ENCODE measurements around the gene GDF3.

The GDF3 gene

DNA sequence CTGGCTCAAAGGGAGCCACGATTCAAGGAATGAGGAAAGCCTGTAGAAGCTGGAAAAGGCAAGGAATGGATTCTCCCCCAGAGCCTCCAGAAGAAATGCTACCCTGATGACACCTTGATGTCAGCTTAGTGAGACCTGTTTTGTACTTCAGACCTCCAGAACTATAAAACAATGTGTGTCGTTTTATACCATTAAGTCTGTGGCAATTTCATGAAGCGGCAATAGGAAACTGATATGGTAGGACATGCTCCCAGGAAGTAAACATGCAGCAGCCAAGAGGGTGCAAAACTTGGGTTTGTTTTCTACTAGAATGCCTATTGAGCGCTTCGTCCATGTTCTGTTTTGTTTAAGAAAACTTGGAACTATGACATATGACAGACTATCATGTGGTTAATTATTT, 27.4 kb downstream of the GDF3 start:
- no peak for DNase-seq (ENCODE audit: low read depth)
- no peak for TF ChIP-seq CTCF (IDR thresholded peaks at IDR 0.05; ENCODE audit: control insufficient read depth, extremely low read depth, insufficient read depth)
- H3K4me3 ChIP-seq (ENCODE audit: low read depth, low read length) = no peak overlapping the region

DNA sequence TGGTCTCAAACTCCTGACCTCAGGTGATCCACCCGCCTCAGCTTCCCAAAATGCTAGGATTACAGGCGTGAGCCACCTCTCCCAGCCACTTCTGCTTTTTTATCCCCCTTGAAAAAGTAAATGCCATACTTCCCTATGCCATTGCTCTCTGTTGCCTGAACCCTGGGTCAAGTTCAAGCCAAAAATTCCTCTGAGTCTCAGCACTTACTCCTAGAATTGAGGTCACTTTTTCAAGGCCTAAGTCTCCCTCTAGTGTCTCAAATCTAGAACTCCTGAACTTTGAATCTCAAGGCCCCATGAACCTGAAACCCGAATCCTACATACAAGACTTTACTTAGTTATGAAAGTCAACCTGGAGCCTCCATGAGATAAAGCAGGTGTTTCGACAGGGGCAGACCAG, 28.4 kb downstream of the GDF3 start:
- H3K4me3 ChIP-seq (ENCODE audit: low read depth, low read length) = no peak overlapping the region
- no peak for DNase-seq (ENCODE audit: low read depth)
- peak; percentile 14; the same call in 1 of the 2 replicates for TF ChIP-seq CTCF (IDR thresholded peaks at IDR 0.05; ENCODE audit: control insufficient read depth, extremely low read depth, insufficient read depth)

DNA sequence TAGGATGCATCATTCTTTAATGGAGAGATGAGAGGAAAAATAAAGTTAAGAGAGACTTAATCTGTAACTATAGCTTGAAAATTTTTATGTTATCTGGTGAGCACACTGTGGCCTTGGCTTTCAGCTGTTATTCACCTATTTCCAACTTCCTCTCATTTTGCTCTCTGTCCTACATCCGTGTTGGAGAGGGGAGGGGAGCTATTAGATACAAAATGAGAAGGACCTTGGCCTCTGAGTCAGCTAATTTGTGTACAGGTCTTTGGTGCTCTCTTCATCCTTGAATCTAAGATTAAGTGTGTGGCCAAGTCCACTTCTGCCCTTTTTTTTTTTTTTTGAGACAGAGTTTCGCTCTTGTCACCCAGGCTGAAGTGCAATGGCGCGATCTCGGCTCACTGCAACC, 29.0 kb downstream of the GDF3 start:
- DNase-seq (ENCODE audit: low read depth) = no peak
- no peak for TF ChIP-seq CTCF (IDR thresholded peaks at IDR 0.05; ENCODE audit: control insufficient read depth, extremely low read depth, insufficient read depth)
- H3K4me3 ChIP-seq (ENCODE audit: low read depth, low read length) = no peak overlapping the region

DNA sequence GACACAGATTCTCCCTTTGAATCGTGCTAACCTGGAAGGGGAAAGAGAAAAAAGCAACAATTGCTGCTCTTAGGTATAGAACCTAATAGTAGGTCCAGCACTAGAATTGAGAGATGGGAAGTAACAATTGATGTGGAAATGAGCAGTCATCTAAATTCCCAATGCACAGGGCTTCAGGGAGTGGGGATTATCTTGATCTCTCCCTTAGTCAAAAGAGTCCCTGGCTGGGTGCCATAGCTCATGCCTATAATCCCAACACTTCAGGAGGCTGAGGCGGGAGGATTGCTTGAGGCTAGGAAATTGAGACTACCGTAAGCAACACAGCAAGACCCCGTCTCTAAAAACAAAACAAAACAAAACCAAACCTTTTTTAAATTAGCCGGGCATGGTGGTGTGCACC, 33.8 kb downstream of the GDF3 start:
- H3K4me3 ChIP-seq (ENCODE audit: low read depth, low read length) = no peak overlapping the region
- TF ChIP-seq CTCF (IDR thresholded peaks at IDR 0.05; ENCODE audit: control insufficient read depth, extremely low read depth, insufficient read depth) = no peak
- no peak for DNase-seq (ENCODE audit: low read depth)

GRCh38 chr12:7656121-7656520, 39.5 kb downstream of the GDF3 start:
- TF ChIP-seq CTCF (IDR thresholded peaks at IDR 0.05; ENCODE audit: control insufficient read depth, extremely low read depth, insufficient read depth) = no peak
- no peak for DNase-seq (ENCODE audit: low read depth)
- no peak overlapping the region for H3K4me3 ChIP-seq (ENCODE audit: low read depth, low read length)

DNA sequence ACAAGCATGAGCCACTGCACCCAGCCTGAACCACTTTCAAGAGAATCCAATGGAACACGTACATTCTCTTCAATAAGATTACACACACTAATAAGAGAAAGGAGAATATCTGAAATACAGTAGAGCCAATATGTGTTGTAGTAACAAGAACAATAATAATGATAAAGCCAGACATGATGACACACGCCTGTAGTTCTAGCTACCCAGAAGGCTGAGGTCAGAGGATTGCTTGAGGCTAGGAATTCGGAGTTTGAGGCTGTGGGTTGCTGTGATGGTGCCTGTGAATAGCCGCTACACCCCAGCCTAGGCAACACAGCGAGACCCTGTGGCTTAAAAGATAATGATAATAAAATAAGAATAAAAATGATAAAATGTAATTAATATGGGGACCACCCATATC, 45.5 kb downstream of the GDF3 start:
- no peak overlapping the region for H3K4me3 ChIP-seq (ENCODE audit: low read depth, low read length)
- no peak for DNase-seq (ENCODE audit: low read depth)
- no peak for TF ChIP-seq CTCF (IDR thresholded peaks at IDR 0.05; ENCODE audit: control insufficient read depth, extremely low read depth, insufficient read depth)

GRCh38 chr12:7647071-7647470, 48.5 kb downstream of the GDF3 start:
- DNase-seq (ENCODE audit: low read depth) = no peak
- no peak for TF ChIP-seq CTCF (IDR thresholded peaks at IDR 0.05; ENCODE audit: control insufficient read depth, extremely low read depth, insufficient read depth)
- no peak overlapping the region for H3K4me3 ChIP-seq (ENCODE audit: low read depth, low read length)

All from LNCaP clone FGC (cell line).